Thyroid gland (tissue), 4 donors: ENCODE data around the gene CACTIN. TPM values are rescaled to one million over a fixed set of nuclear protein-coding genes. Genes with fewer than 3 reads are reported as not detected.
A peak's percentile ranks its signal among the peaks of the same experiment; 100 is the strongest.

Source experiments
- DNase-seq, 2 donors: peaks; one replicate each; pipeline ENCODE4 v3.0.0-alpha.2; 2019
- H3K27ac ChIP-seq, 3 donors: fragments of 200-600 bp; sonication (generic); 1 replicate in 2 of 3; 2 replicates in 1 of 3; pipeline ENCODE4 v1.5.1; 2016 to 2019; ENCODE audit warnings: mild to moderate bottlenecking in 1 of 3, moderate library complexity in 1 of 3
- H3K27me3 ChIP-seq: fragments of 200-600 bp; sonication (generic); one replicate; pipeline ENCODE4 v1.5.1; 2019
- H3K36me3 ChIP-seq, 2 donors: fragments of 200-600 bp; sonication (generic); one replicate each; pipeline ENCODE4 v1.5.1; 2016 to 2019
- H3K4me1 ChIP-seq, 2 donors: fragments of 200-600 bp; sonication (generic); one replicate each; pipeline ENCODE4 v1.5.1; 2017 to 2019
- H3K4me3 ChIP-seq, 3 donors: fragments of 200-600 bp; sonication (generic); replicated peaks in 1 of 3; 1 replicate in 2 of 3; 2 replicates in 1 of 3; pipeline ENCODE4 v1.5.1; 2016; ENCODE audit warnings: mild to moderate bottlenecking in 1 of 3
- H3K9me3 ChIP-seq: fragments of 200-600 bp; sonication (generic); one replicate; pipeline ENCODE4 v1.5.1; 2017
- CTCF ChIP-seq, 6 experiments: fragments of 200-600 bp in 3 of 6; fragments of 450-650 bp in 3 of 6; sonication (generic) in 3 of 6; IDR thresholded peaks; one replicate each; pipeline ENCODE4 v1.5.1; 2016 to 2019; ENCODE audit warnings: antibody characterized with exemption in 6 of 6, mild to moderate bottlenecking in 2 of 6, inconsistent platforms in 1 of 6, moderate library complexity in 1 of 6
- POLR2A ChIP-seq, 2 donors: fragments of 450-650 bp; IDR thresholded peaks; one replicate each; pipeline ENCODE4 v1.6.1; 2017; ENCODE audit warnings: antibody characterized with exemption in 2 of 2, mild to moderate bottlenecking in 2 of 2, moderate library complexity in 1 of 2
- WGBS, 2 donors: methylation state at CpG; one replicate each; pipeline ENCODE4 v1.1.5; 2017; 5-methylcytosine and 5-hydroxymethylcytosine counted together
- intact Hi-C: fragments of 100-400 bp; cut with DNase I; formaldehyde crosslinking; loops from one replicate; pipeline ENCODE4 v1.15.1; 2023
- total RNA-seq, 4 donors: library from RNA; depleted of rRNA; stranded (reverse); fragments of >200 nt; gene quantifications; one replicate each; pipeline ENCODE4 v1.2.3, GENCODE V29; 2016

CACTIN gene
- total RNA-seq, 4 donors from 2014 or later = 18.8 to 30.6 (median 24.5) TPM

- H3K27me3 ChIP-seq = no peaks in the 10 kb centered on the region
- WGBS, 2 donors = 95 to 99% methylated on average over 9 to 16 of the region's 16 CpGs
- no peak for DNase-seq
- no peaks in the 10 kb centered on the region for H3K9me3 ChIP-seq
- intact Hi-C loops = no loop called here
- H3K36me3 ChIP-seq = peaks cover 35 to 39% of the 10 kb centered on the region in 2 donors
- TF ChIP-seq CTCF (IDR thresholded peaks at IDR 0.05) (no peak), POLR2A (IDR thresholded peaks at IDR 0.05) (no peak)
- H3K4me3 ChIP-seq = no peak overlapping the region
- peaks cover 0 to 3% of the 10 kb centered on the region in 2 donors for H3K4me1 ChIP-seq
- H3K27ac ChIP-seq = no peak overlapping the region
Measured at GRCh38 chr19:3657395-3657769, 30.8 kb upstream of the CACTIN start.

- Histone ChIP-seq H3K36me3 (peaks cover 40 to 44% of the 10 kb centered on the region in 2 donors), H3K9me3 (no peaks in the 10 kb centered on the region), H3K27me3 (no peaks in the 10 kb centered on the region), H3K27ac (no peak overlapping the region), H3K4me3 (no peak overlapping the region), H3K4me1 (peaks cover 0 to 3% of the 10 kb centered on the region in 2 donors)
- 97 to 98% methylated on average over 14 to 19 of the region's 19 CpGs for WGBS, 2 donors
- intact Hi-C loops = no loop called here
- DNase-seq = no peak
- no peak for TF ChIP-seq CTCF (IDR thresholded peaks at IDR 0.05)
- TF ChIP-seq POLR2A (IDR thresholded peaks at IDR 0.05) = no peak
Measured at GRCh38 chr19:3656747-3657394, 30.3 kb upstream of the CACTIN start.

GRCh38 chr19:3656073-3656746 is 29.6 kb upstream of the CACTIN start:
- H3K36me3 ChIP-seq = peaks cover 47 to 51% of the 10 kb centered on the region in 2 donors
- no peaks in the 10 kb centered on the region for H3K27me3 ChIP-seq
- H3K27ac ChIP-seq = no peak overlapping the region
- H3K4me1 ChIP-seq = peaks cover 0 to 3% of the 10 kb centered on the region in 2 donors
- no peaks in the 10 kb centered on the region for H3K9me3 ChIP-seq
- intact Hi-C loops = no loop called here
- 90 to 94% methylated on average over 19 to 28 of the region's 36 CpGs for WGBS, 2 donors
- no peak for DNase-seq
- no peak overlapping the region for H3K4me3 ChIP-seq
- TF ChIP-seq POLR2A (IDR thresholded peaks at IDR 0.05) (no peak), CTCF (IDR thresholded peaks at IDR 0.05) (no peak)

GRCh38 chr19:3655402-3656072 is 28.9 kb upstream of the CACTIN start:
- peaks cover 48 to 51% of the 10 kb centered on the region in 2 donors for H3K36me3 ChIP-seq
- H3K9me3 ChIP-seq = no peaks in the 10 kb centered on the region

More at GRCh38 chr19:3655402-3656072, 28.9 kb upstream of the CACTIN start:
- no peak for DNase-seq
- Histone ChIP-seq H3K27me3 (no peaks in the 10 kb centered on the region), H3K4me1 (peaks cover 0 to 3% of the 10 kb centered on the region in 2 donors), H3K4me3 (no peak overlapping the region), H3K27ac (peak overlapping the region; percentile 45 to 70 (median 52))
- TF ChIP-seq CTCF (IDR thresholded peaks at IDR 0.05) (no peak), POLR2A (IDR thresholded peaks at IDR 0.05) (no peak)
- intact Hi-C loops = no loop called here
- 88 to 97% methylated on average over 12 to 14 of the region's 25 CpGs for WGBS, 2 donors
